ENCODE results near the gene FAM53C. TPM values are rescaled to one million over a fixed set of nuclear protein-coding genes. Genes with fewer than 3 reads are reported as not detected.

The FAM53C gene
- polyA plus RNA-seq, 1 experiment: 35.9 TPM

DNA sequence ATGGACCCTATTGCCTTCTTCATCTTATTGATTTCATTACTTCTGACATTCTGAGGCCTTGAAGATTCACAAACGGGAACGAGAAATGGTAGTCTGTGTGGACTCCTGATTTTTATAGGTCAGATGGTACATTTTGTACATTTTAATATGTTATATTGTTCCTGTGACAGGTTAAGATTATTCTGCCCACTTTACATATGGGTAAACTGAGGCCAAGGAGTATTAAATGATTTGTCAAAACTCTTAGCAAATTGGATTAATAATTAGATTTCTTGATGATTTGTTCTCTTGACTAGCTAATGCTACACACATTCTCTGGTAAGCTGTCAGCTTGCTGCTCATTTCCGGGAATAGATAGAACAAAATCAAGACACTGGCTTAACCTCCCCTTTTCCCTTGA lies 1.9 kb downstream of the FAM53C start:
- H3K27ac ChIP-seq (ENCODE audit: low read depth, low read length): no peak overlapping the region
- H3K9me3 ChIP-seq (ENCODE audit: control insufficient read depth, insufficient read depth, low read length): no peaks in the 10 kb centered on the region; the same call in 1 of the 2 replicates
- ChIA-PET POLR2A (interaction anchor here (0.6 to 3.1 kb wide), 2 partner anchors 13 to 163 kb away, joined by 4 to 88 read pairs; partner anchors contain the start of gene KDM3B), CTCF (interaction anchor here (0.6 to 7.9 kb wide), 4 partner anchors 12 to 359 kb away, joined by 3 to 169 read pairs (median 8); partner anchors contain the start of gene KDM3B)
- DNase-seq (ENCODE audit: low read depth, low spot score): no peak
- no peaks in the 10 kb centered on the region for H3K27me3 ChIP-seq (ENCODE audit: control insufficient read depth, insufficient read depth, low read length)
- TF ChIP-seq, protein P1, sequence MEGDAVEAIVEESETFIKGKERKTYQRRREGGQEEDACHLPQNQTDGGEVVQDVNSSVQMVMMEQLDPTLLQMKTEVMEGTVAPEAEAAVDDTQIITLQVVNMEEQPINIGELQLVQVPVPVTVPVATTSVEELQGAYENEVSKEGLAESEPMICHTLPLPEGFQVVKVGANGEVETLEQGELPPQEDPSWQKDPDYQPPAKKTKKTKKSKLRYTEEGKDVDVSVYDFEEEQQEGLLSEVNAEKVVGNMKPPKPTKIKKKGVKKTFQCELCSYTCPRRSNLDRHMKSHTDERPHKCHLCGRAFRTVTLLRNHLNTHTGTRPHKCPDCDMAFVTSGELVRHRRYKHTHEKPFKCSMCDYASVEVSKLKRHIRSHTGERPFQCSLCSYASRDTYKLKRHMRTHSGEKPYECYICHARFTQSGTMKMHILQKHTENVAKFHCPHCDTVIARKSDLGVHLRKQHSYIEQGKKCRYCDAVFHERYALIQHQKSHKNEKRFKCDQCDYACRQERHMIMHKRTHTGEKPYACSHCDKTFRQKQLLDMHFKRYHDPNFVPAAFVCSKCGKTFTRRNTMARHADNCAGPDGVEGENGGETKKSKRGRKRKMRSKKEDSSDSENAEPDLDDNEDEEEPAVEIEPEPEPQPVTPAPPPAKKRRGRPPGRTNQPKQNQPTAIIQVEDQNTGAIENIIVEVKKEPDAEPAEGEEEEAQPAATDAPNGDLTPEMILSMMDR (IDR thresholded peaks at IDR 0.05; ENCODE audit: low read depth, low read length): no peak
- H3K4me3 ChIP-seq (ENCODE audit: low read depth, low read length): peak overlapping the region; percentile 91

DNA sequence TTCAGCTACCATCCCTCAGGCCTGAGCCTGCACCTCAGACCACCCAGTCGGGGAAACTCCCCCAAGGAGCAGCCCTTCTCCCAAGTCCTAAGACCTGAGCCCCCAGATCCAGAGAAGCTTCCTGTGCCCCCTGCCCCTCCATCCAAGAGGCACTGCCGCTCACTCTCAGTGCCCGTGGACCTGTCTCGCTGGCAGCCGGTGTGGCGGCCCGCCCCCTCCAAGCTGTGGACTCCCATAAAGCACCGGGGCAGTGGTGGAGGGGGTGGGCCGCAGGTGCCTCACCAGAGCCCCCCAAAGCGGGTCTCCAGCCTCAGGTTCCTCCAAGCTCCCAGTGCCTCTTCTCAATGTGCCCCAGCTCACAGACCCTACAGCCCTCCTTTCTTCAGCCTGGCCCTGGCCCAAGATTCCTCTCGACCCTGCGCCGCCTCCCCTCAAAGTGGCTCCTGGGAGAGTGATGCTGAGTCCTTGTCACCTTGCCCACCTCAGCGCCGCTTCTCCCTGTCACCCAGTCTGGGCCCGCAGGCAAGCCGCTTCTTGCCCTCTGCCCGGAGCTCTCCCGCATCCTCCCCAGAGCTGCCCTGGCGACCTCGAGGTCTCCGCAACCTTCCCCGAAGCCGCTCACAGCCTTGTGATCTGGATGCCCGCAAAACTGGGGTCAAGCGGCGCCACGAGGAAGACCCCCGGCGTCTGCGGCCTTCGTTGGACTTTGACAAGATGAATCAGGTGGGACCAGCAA lies 7.0 kb downstream of the FAM53C start:
- TF ChIP-seq, protein P1 (IDR thresholded peaks at IDR 0.05; ENCODE audit: low read depth, low read length): no peak
- DNase-seq (ENCODE audit: low read depth, low spot score): no peak
- Histone ChIP-seq H3K9me3 (ENCODE audit: control insufficient read depth, insufficient read depth, low read length) (no peaks in the 10 kb centered on the region; the same call in 1 of the 2 replicates), H3K27me3 (ENCODE audit: control insufficient read depth, insufficient read depth, low read length) (no peaks in the 10 kb centered on the region), H3K4me3 (ENCODE audit: low read depth, low read length) (no peak overlapping the region), H3K27ac (ENCODE audit: low read depth, low read length) (no peak overlapping the region)
- ChIA-PET CTCF (interaction anchor here (2.1 kb wide), 1 partner anchor 9 kb away, joined by 6 read pairs; no protein-coding TSS in a partner anchor), POLR2A (no interaction called here)

DNA sequence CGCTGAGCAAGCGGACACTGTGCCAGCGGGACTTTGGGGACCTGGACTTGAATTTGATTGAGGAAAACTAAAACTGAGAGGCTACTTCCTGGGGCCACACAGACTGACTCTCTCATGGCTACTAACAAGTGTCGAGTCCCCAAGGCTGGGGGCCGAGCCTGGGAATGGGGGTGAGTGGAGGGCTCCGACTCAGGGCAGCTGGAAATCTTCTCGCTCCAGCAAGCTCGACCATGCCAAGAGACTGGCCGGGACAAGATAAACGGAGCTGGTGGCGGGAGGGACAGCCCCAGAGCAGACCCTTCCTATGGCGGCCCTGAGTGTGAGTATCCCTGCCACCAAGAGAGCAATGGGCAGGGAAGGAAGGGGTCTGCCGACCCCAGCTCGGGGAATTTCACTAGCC lies 8.8 kb downstream of the FAM53C start:
- ChIA-PET POLR2A (no interaction called here), CTCF (no interaction called here)
- Histone ChIP-seq H3K27ac (ENCODE audit: low read depth, low read length) (no peak overlapping the region), H3K9me3 (ENCODE audit: control insufficient read depth, insufficient read depth, low read length) (peaks cover under 1% of the 10 kb centered on the region), H3K4me3 (ENCODE audit: low read depth, low read length) (no peak overlapping the region), H3K27me3 (ENCODE audit: control insufficient read depth, insufficient read depth, low read length) (no peaks in the 10 kb centered on the region)
- DNase-seq (ENCODE audit: low read depth, low spot score): no peak
- TF ChIP-seq, protein P1 (IDR thresholded peaks at IDR 0.05; ENCODE audit: low read depth, low read length): no peak

DNA sequence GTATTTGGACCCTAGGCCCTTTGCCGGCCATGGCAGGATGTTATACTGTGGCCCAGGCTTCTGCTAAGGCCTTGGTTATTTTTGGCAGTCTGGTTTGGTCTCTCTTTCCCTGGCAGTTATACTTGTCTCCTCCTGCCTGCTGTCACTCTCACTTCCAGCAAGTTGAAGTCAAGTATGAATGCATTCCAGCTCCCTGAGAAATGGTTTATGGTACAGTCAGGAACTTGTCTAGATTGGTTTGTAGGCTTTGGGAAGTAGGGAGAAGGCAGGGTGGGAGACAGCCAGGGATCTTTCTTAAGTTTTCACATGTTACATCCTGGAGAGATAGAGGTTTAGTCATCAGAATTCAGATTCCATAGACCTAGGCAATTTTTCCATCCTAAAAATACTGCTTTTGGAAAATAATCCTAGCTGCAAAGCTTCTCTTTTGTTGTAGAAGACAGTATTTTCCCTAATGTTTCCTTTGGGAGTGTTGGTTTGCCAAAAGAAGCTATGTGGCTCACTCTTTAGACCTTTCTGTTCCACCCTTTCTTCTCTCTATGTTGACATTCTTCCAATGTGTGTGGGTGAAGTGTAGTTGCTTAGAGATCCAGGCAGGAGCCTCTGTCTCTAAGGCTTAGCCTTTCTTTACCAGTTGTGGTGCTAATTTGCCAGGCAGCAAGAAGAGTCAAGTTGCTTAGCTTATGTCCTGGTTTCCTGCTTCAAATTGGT lies 11.9 kb downstream of the FAM53C start:
- Histone ChIP-seq H3K4me3 (ENCODE audit: low read depth, low read length) (no peak overlapping the region), H3K27me3 (ENCODE audit: control insufficient read depth, insufficient read depth, low read length) (no peaks in the 10 kb centered on the region), H3K27ac (ENCODE audit: low read depth, low read length) (no peak overlapping the region), H3K9me3 (ENCODE audit: control insufficient read depth, insufficient read depth, low read length) (peaks cover 6% of the 10 kb centered on the region)
- ChIA-PET CTCF (interaction anchor here (1.0 to 4.8 kb wide), 3 partner anchors 10 to 314 kb away, joined by 3 to 169 read pairs (median 34); partner anchors contain the start of gene FAM53C), POLR2A (interaction anchor here (5.9 kb wide), 1 partner anchor 12 kb away, joined by 88 read pairs; the partner anchor contains the start of gene FAM53C)
- DNase-seq (ENCODE audit: low read depth, low spot score): no peak
- TF ChIP-seq, protein P1 (IDR thresholded peaks at IDR 0.05; ENCODE audit: low read depth, low read length): no peak

Measured in AG04450 (cell line).